GM12878 (cell line): ENCODE measurements around the gene RAB3B. TPM values are rescaled to one million over a fixed set of nuclear protein-coding genes. Genes with fewer than 3 reads are reported as not detected.

Source experiments
- ATAC-seq: fragments of 200-7000 bp; cut with Tn5 transposase; 3 replicates; pipeline ENCODE4 v1.9.1; 2020; ENCODE audit warnings: mild to moderate bottlenecking, moderate library complexity
- BruUV-seq: library from RNA; stranded (reverse); fragments of 400-500 nt; replicated peaks from 2 replicates; lab custom pipeline; 2021; lab: Mats Ljungman, UMichigan
- CTCF ChIA-PET: fragments of 300-600 bp; sonication (Branson Sonifier 250); formaldehyde crosslinking; extraction: SDS; loops from one replicate; lab custom pipeline; 2021; ENCODE audit warnings: inconsistent platforms; lab: Yijun Ruan, JAX
- POLR2A ChIA-PET: fragments of 350-600 bp; formaldehyde crosslinking; extraction: SDS; loops from one replicate; lab custom pipeline; 2021; ENCODE audit warnings: inconsistent platforms; lab: Charles Lee
- RAD21 ChIA-PET: fragments of 300-600 bp; sonication (Branson Sonifier 250); formaldehyde crosslinking; loops from one replicate; lab custom pipeline; 2023; ENCODE audit warnings: antibody characterized with exemption; ENCODE audit not compliant: unreplicated experiment; lab: Charles Lee
- SMC1A ChIA-PET: fragments of 300-600 bp; sonication (Branson Sonifier 250); formaldehyde crosslinking; loops from one replicate; lab custom pipeline; 2023; ENCODE audit not compliant: unreplicated experiment, uncharacterized antibody; lab: Charles Lee
- DNase-seq: peaks from one replicate; pipeline ENCODE4 v3.0.0-alpha.2; 2011; ENCODE audit warnings: low read depth, low spot score
- FAIRE-seq: peaks from 3 replicates; lab custom pipeline; 2011; peaks lifted over from hg19 to GRCh38; lab: Jason Lieb, UNC
- H2AFZ ChIP-seq: 2 replicates; pipeline ENCODE4 v1.6.0; 2011; ENCODE audit warnings: low read depth, low read length, control low read depth; ENCODE audit not compliant: control insufficient read depth
- H3K27ac ChIP-seq: 2 replicates; pipeline ENCODE4 v1.5.1; 2011; ENCODE audit warnings: control low read depth; ENCODE audit not compliant: control insufficient read depth, insufficient read depth
- H3K27me3 ChIP-seq, 2 experiments: replicated peaks in 1 of 2; 2 replicates each; pipeline versions ENCODE4 v1.6.0 to v1.6.1; 2011; ENCODE audit warnings: low read length in 1 of 2; ENCODE audit not compliant: control insufficient read depth in 2 of 2, insufficient read depth in 2 of 2
- H3K36me3 ChIP-seq, 2 experiments: 2 replicates each; pipeline ENCODE4 v1.5.1; 2011; ENCODE audit warnings: low read length in 1 of 2; ENCODE audit not compliant: control insufficient read depth in 2 of 2, insufficient read depth in 2 of 2
- H3K4me1 ChIP-seq: 2 replicates; pipeline ENCODE4 v1.6.1; 2011; ENCODE audit warnings: mild to moderate bottlenecking, low read length, moderate library complexity, mixed read lengths; ENCODE audit not compliant: control insufficient read depth, insufficient read depth
- H3K4me2 ChIP-seq: 2 replicates; pipeline ENCODE4 v1.6.0; 2011; ENCODE audit warnings: control low read depth; ENCODE audit not compliant: control insufficient read depth, insufficient read depth
- H3K4me3 ChIP-seq: fragments of 200-600 bp; sonication (generic); 2 replicates; pipeline ENCODE4 v1.5.1; 2016
- H3K79me2 ChIP-seq: 2 replicates; pipeline ENCODE4 v1.6.0; 2011; ENCODE audit warnings: low read length; ENCODE audit not compliant: control insufficient read depth, insufficient read depth
- H3K9ac ChIP-seq: 2 replicates; pipeline ENCODE4 v1.8.0; 2011; ENCODE audit warnings: low read length, control low read depth, mixed read lengths; ENCODE audit not compliant: control insufficient read depth, insufficient read depth
- H3K9me3 ChIP-seq: replicated peaks from 3 replicates; pipeline ENCODE4 v1.5.1; 2011; ENCODE audit warnings: mild to moderate bottlenecking, low read length; ENCODE audit not compliant: control insufficient read depth, insufficient read depth
- H4K20me1 ChIP-seq: 2 replicates; pipeline ENCODE4 v1.6.0; 2011; ENCODE audit not compliant: control insufficient read depth, insufficient read depth
- BHLHE40 ChIP-seq, 2 experiments: fragments of 450-650 bp in 1 of 2; IDR thresholded peaks; 2 replicates each; pipeline ENCODE4 v1.6.1; 2011 to 2017; ENCODE audit warnings: low read depth in 2 of 2, borderline replicate concordance in 1 of 2, improper control_type of control experiment in 1 of 2, low read length in 1 of 2, mild to moderate bottlenecking in 1 of 2
- BRCA1 ChIP-seq: IDR thresholded peaks from 2 replicates; pipeline ENCODE4 v1.6.1; 2011; ENCODE audit warnings: low read depth, low read length, improper control_type of control experiment
- GABPA ChIP-seq: IDR thresholded peaks from 2 replicates; pipeline ENCODE4 v1.6.1; 2014; ENCODE audit warnings: antibody characterized with exemption, low read depth, mild to moderate bottlenecking, inconsistent platforms
- HCFC1 ChIP-seq: fragments of 150-350 bp; IDR thresholded peaks from 2 replicates; pipeline ENCODE4 v1.6.1; 2014; ENCODE audit warnings: low read length
- HDAC2 ChIP-seq: fragments of 200-600 bp; sonication (generic); IDR thresholded peaks from 2 replicates; pipeline ENCODE4 v1.6.1; 2017
- IRF3 ChIP-seq: fragments of 450-650 bp; IDR thresholded peaks from 2 replicates; pipeline ENCODE4 v1.6.1; 2014; ENCODE audit warnings: mild to moderate bottlenecking
- JUND ChIP-seq: IDR thresholded peaks from 2 replicates; pipeline ENCODE4 v1.6.1; 2012; ENCODE audit warnings: low read depth, mild to moderate bottlenecking, low read length, improper control_type of control experiment, moderate library complexity
- MLLT1 ChIP-seq: fragments of 450-650 bp; IDR thresholded peaks from 2 replicates; pipeline ENCODE4 v1.6.1; 2016; ENCODE audit warnings: mild to moderate bottlenecking
- MXI1 ChIP-seq: fragments of 150-350 bp; IDR thresholded peaks from 2 replicates; pipeline ENCODE4 v1.6.1; 2011; ENCODE audit warnings: low read depth, mild to moderate bottlenecking, inconsistent platforms, low read length, improper control_type of control experiment
- NFYA ChIP-seq: IDR thresholded peaks from 2 replicates; pipeline ENCODE4 v1.6.1; 2011; ENCODE audit warnings: low read depth, mild to moderate bottlenecking, low read length, improper control_type of control experiment, borderline replicate concordance
- PAX5 ChIP-seq: IDR thresholded peaks from 2 replicates; pipeline ENCODE4 v1.6.1; 2011; ENCODE audit warnings: low read depth, low read length, borderline replicate concordance
- RBBP5 ChIP-seq: fragments of 200-600 bp; sonication (generic); conservative IDR thresholded peaks from 2 replicates; pipeline ENCODE4 v1.6.1; 2016
- SMARCA5 ChIP-seq: fragments of 450-650 bp; IDR thresholded peaks from 2 replicates; pipeline ENCODE4 v1.6.1; 2017; ENCODE audit warnings: mild to moderate bottlenecking
- SPI1 ChIP-seq: IDR thresholded peaks from 2 replicates; pipeline ENCODE4 v1.6.1; 2011; ENCODE audit warnings: low read depth, mild to moderate bottlenecking, low read length, moderate library complexity, borderline replicate concordance; ENCODE audit not compliant: insufficient read depth
- WRNIP1 ChIP-seq: IDR thresholded peaks from 2 replicates; pipeline ENCODE4 v1.6.1; 2011; ENCODE audit warnings: low read depth, low read length, improper control_type of control experiment, borderline replicate concordance
- YY1 ChIP-seq: IDR thresholded peaks from 2 replicates; pipeline ENCODE4 v1.6.1; 2011; ENCODE audit warnings: low read depth, mild to moderate bottlenecking, low read length
- ZNF207 ChIP-seq: fragments of 450-650 bp; IDR thresholded peaks from 2 replicates; pipeline ENCODE4 v1.6.1; 2014; ENCODE audit warnings: antibody characterized with exemption, mild to moderate bottlenecking, borderline replicate concordance
- ZNF274 ChIP-seq: IDR thresholded peaks from one replicate; pipeline ENCODE4 v1.8.0; 2011; ENCODE audit not compliant: insufficient read length, insufficient read depth
- in situ Hi-C: fragments of 300-500 bp; cut with MboI; formaldehyde crosslinking; loops from 9 replicates; pipeline ENCODE4 v1.14.3; 2018; ENCODE audit warnings: mixed read lengths
- intact Hi-C: fragments of 100-400 bp; cut with micrococcal nuclease; formaldehyde crosslinking; loops from one replicate; pipeline ENCODE4 v1.14.2; 2022; ENCODE audit not compliant: unreplicated experiment
- polyA plus RNA-seq, 11 experiments: library from polyadenylated mRNA; depleted of rRNA in 4 of 11; unstranded in 6 of 11; stranded (reverse) in 5 of 11; fragments of >200 nt; fragmentation: Nextera tagmentation in 4 of 11; fragmentation: Illumina TruSeq in 1 of 11; extraction: Ambion mirVana in 4 of 11; extraction: Trizol in 1 of 11; gene quantifications; 1 replicate in 1 of 11; 2 replicates in 10 of 11; pipeline versions ENCODE4 v1.2.1 to v1.2.3, GENCODE V29; 2011 to 2016; ENCODE audit warnings: inconsistent platforms in 2 of 11, missing spikeins in 2 of 11, low read depth in 1 of 11
- total RNA-seq, 4 experiments: library from RNA; depleted of rRNA in 3 of 4; stranded (reverse); fragments of >200 nt in 3 of 4; fragmentation: Illumina TruSeq in 1 of 4; extraction: Trizol in 1 of 4; gene quantifications; 2 replicates each; pipeline versions ENCODE4 v1.2.1 to v1.2.3, GENCODE V29; 2013 to 2021
- TF ChIP-seq, protein P1 (sequence below): fragments of 450-650 bp; IDR thresholded peaks from 2 replicates; pipeline ENCODE4 v1.6.1; 2017; ENCODE audit warnings: mild to moderate bottlenecking, low read depth, inconsistent platforms; ENCODE audit not compliant: poor library complexity, severe bottlenecking

The RAB3B gene
- total and polyA plus RNA-seq, 10 of the 15 experiments (the other 5 are each of a cell fraction or from before 2014, with no cell fraction given), result 0.05 to 0.32 (median 0.24) TPM

GRCh38 chr1:51989582-51990477 is 670 bp downstream of the RAB3B start (continued):
- TF ChIP-seq MLLT1, result no peak
- TF ChIP-seq NFYA, result no peak
- no peak for TF ChIP-seq HCFC1
- TF ChIP-seq RBBP5, result no peak

- Histone ChIP-seq H3K4me2 (no peak overlapping the region), H3K27me3 (peaks cover 0 to 2% of the 10 kb centered on the region in 2 experiments; a peak in 2 of 4 replicates), H4K20me1 (no peaks in the 10 kb centered on the region), H2AFZ (no peak overlapping the region), H3K79me2 (no peaks in the 10 kb centered on the region), H3K9ac (no peak overlapping the region), H3K27ac (no peak overlapping the region), H3K4me1 (no peaks in the 10 kb centered on the region), H3K9me3 (no peaks in the 10 kb centered on the region), H3K4me3 (no peak overlapping the region), H3K36me3 (no peaks in the 10 kb centered on the region)
- in situ Hi-C loops, result no loop called here
- ChIA-PET POLR2A (no interaction called here), SMC1A (no interaction called here), RAD21 (no interaction called here), CTCF (interaction anchor here (3.6 kb wide), 1 partner anchor 91 kb away, joined by 15 read pairs; no protein-coding TSS in a partner anchor)
- intact Hi-C loops, result no loop called here
- no peak for DNase-seq
- no peak for ATAC-seq
- no TSS peak for BruUV-seq
- FAIRE-seq, result no peak
- no peak for TF ChIP-seq SMARCA5
- TF ChIP-seq MXI1, result no peak
- no peak for TF ChIP-seq BRCA1
- TF ChIP-seq YY1, result no peak
- no peak for TF ChIP-seq PAX5
- no peak for TF ChIP-seq IRF3
- no peak for TF ChIP-seq GABPA
- TF ChIP-seq SPI1, result no peak
- no peak for TF ChIP-seq ZNF274
- TF ChIP-seq ZNF207, result no peak
- TF ChIP-seq WRNIP1, result no peak
- TF ChIP-seq, protein P1, sequence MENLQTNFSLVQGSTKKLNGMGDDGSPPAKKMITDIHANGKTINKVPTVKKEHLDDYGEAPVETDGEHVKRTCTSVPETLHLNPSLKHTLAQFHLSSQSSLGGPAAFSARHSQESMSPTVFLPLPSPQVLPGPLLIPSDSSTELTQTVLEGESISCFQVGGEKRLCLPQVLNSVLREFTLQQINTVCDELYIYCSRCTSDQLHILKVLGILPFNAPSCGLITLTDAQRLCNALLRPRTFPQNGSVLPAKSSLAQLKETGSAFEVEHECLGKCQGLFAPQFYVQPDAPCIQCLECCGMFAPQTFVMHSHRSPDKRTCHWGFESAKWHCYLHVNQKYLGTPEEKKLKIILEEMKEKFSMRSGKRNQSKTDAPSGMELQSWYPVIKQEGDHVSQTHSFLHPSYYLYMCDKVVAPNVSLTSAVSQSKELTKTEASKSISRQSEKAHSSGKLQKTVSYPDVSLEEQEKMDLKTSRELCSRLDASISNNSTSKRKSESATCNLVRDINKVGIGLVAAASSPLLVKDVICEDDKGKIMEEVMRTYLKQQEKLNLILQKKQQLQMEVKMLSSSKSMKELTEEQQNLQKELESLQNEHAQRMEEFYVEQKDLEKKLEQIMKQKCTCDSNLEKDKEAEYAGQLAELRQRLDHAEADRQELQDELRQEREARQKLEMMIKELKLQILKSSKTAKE, result no peak
- no peak for TF ChIP-seq HDAC2
- TF ChIP-seq JUND, result no peak
- TF ChIP-seq BHLHE40 (IDR thresholded peaks at IDR 0.05; ENCODE audit: borderline replicate concordance in 1 of 2, low read depth in 2 of 2, low read length in 1 of 2), result no peak
Measured at GRCh38 chr1:51988254-51988653, 2.2 kb downstream of the RAB3B start.
